H1 (cell line): ENCODE data around the gene ERP29. TPM values are rescaled to one million over a fixed set of nuclear protein-coding genes. Genes with fewer than 3 reads are reported as not detected.

Experiments
- CTCF ChIA-PET: fragments of 300-600 bp; sonication (Branson Sonifier 250); formaldehyde crosslinking; loops from one replicate; lab custom pipeline; 2021; ENCODE audit not compliant: partially characterized antibody; lab: Charles Lee
- POLR2A ChIA-PET: fragments of 300-600 bp; sonication (Branson Sonifier 250); formaldehyde crosslinking; loops from one replicate; lab custom pipeline; 2021; ENCODE audit warnings: inconsistent platforms; ENCODE audit not compliant: partially characterized antibody; lab: Charles Lee
- DNase-seq, 2 experiments: peaks; one replicate each; pipeline versions ENCODE4 v3.0.0 to v3.0.0-alpha.2; 2010 to 2022; ENCODE audit warnings: low spot score in 2 of 2, low read depth in 1 of 2, mixed read lengths in 1 of 2
- FAIRE-seq: peaks from 2 replicates; lab custom pipeline; 2011; peaks lifted over from hg19 to GRCh38; lab: Jason Lieb, UNC
- H2AFZ ChIP-seq: 2 replicates; pipeline ENCODE4 v1.8.1; 2012; ENCODE audit warnings: low read length, inconsistent platforms
- H2AK5ac ChIP-seq: 2 replicates; pipeline ENCODE4 v1.6.1; 2013; ENCODE audit warnings: low read depth, low read length
- H2BK120ac ChIP-seq: replicated peaks from 2 replicates; pipeline ENCODE3; 2013; ENCODE audit warnings: low read depth, low read length, inconsistent platforms
- H2BK12ac ChIP-seq: 2 replicates; pipeline ENCODE4 v1.6.1; 2013; ENCODE audit warnings: low read depth, low read length
- H2BK15ac ChIP-seq: 2 replicates; pipeline ENCODE4 v1.6.1; 2013; ENCODE audit warnings: low read length
- H2BK20ac ChIP-seq: 2 replicates; pipeline ENCODE4 v1.6.1; 2013; ENCODE audit warnings: low read length
- H2BK5ac ChIP-seq: 2 replicates; pipeline ENCODE4 v1.6.1; 2013; ENCODE audit warnings: low read depth, low read length
- H3K14ac ChIP-seq: 2 replicates; pipeline ENCODE4 v1.6.1; 2013; ENCODE audit warnings: inconsistent platforms; ENCODE audit not compliant: insufficient read length
- H3K18ac ChIP-seq: 2 replicates; pipeline ENCODE4 v1.6.1; 2013; ENCODE audit warnings: low read length; ENCODE audit errors: extremely low read depth
- H3K23ac ChIP-seq: 2 replicates; pipeline ENCODE4 v1.6.1; 2013; ENCODE audit warnings: inconsistent platforms; ENCODE audit not compliant: insufficient read length
- H3K23me2 ChIP-seq: 2 replicates; pipeline ENCODE4 v1.6.1; 2013; ENCODE audit warnings: low read depth, low read length
- H3K27ac ChIP-seq: 2 replicates; pipeline ENCODE4 v1.6.1; 2011; ENCODE audit warnings: low read depth, low read length, inconsistent platforms
- H3K27me3 ChIP-seq, 4 experiments: replicated peaks in 1 of 4; 1 replicate in 1 of 4; 2 replicates in 3 of 4; pipeline versions ENCODE4 v1.6.1 to v1.8.1; 2011 to 2013; ENCODE audit warnings: low read length in 3 of 4, mild to moderate bottlenecking in 3 of 4, inconsistent platforms in 2 of 4, mixed read lengths in 2 of 4, moderate library complexity in 1 of 4; ENCODE audit not compliant: control insufficient read depth in 3 of 4, insufficient read depth in 3 of 4; ENCODE audit errors: extremely low read depth in 1 of 4
- H3K36me3 ChIP-seq, 4 experiments: 2 replicates each; pipeline versions ENCODE4 v1.6.1 to v1.8.1; 2011 to 2013; ENCODE audit warnings: mild to moderate bottlenecking in 4 of 4, low read length in 3 of 4, moderate library complexity in 2 of 4, control low read depth in 1 of 4, inconsistent platforms in 1 of 4; ENCODE audit not compliant: insufficient read depth in 4 of 4, control insufficient read depth in 2 of 4
- H3K4ac ChIP-seq: replicated peaks from 2 replicates; pipeline ENCODE3; 2013; ENCODE audit warnings: low read length, low read depth, mixed read lengths, inconsistent platforms; ENCODE audit not compliant: insufficient read length
- H3K4me1 ChIP-seq, 4 experiments: replicated peaks in 1 of 4; 1 replicate in 1 of 4; 2 replicates in 3 of 4; pipeline versions ENCODE4 v1.6.1 to v1.8.1; 2011 to 2013; ENCODE audit warnings: low read length in 3 of 4, inconsistent platforms in 2 of 4, mixed read lengths in 1 of 4; ENCODE audit not compliant: insufficient read depth in 4 of 4, control insufficient read depth in 3 of 4
- H3K4me2 ChIP-seq, 2 experiments: 2 replicates each; pipeline versions ENCODE4 v1.6.1 to v1.8.1; 2011 to 2013; ENCODE audit warnings: low read depth in 2 of 2, low read length in 2 of 2, control low read depth in 1 of 2, inconsistent platforms in 1 of 2, mild to moderate bottlenecking in 1 of 2; ENCODE audit not compliant: insufficient read depth in 1 of 2
- H3K4me3 ChIP-seq, 4 experiments: fragments of 200-600, 300-600 bp in 1 of 4; sonication (generic), shearing (Covaris generic), sonication (Bioruptor Twin) in 1 of 4; 2 replicates each; pipeline versions ENCODE4 v1.5.1 to v1.8.1; 2011 to 2016; ENCODE audit warnings: low read length in 4 of 4, low read depth in 3 of 4, control low read depth in 2 of 4, inconsistent platforms in 2 of 4, mild to moderate bottlenecking in 2 of 4, mixed read lengths in 1 of 4, moderate library complexity in 1 of 4; ENCODE audit not compliant: insufficient read depth in 2 of 4; ENCODE audit errors: extremely low read depth in 1 of 4
- H3K56ac ChIP-seq: replicated peaks from 2 replicates; pipeline ENCODE3; 2013; ENCODE audit warnings: low read depth, mild to moderate bottlenecking, mixed read lengths, low read length, inconsistent platforms; ENCODE audit not compliant: insufficient read length
- H3K79me1 ChIP-seq: 2 replicates; pipeline ENCODE4 v1.6.1; 2013; ENCODE audit warnings: low read depth, low read length, control low read depth
- H3K79me2 ChIP-seq, 2 experiments: 2 replicates each; pipeline versions ENCODE4 v1.6.1 to v1.8.1; 2012 to 2013; ENCODE audit warnings: low read length in 2 of 2, mild to moderate bottlenecking in 2 of 2, inconsistent platforms in 1 of 2; ENCODE audit not compliant: insufficient read depth in 2 of 2, control insufficient read depth in 1 of 2
- H3K9ac ChIP-seq, 4 experiments: replicated peaks in 1 of 4; 1 replicate in 1 of 4; 2 replicates in 3 of 4; pipeline versions ENCODE4 v1.6.1 to v1.8.1; 2011 to 2013; ENCODE audit warnings: low read depth in 3 of 4, low read length in 3 of 4, control low read depth in 2 of 4, mild to moderate bottlenecking in 2 of 4, moderate library complexity in 2 of 4, inconsistent platforms in 1 of 4; ENCODE audit errors: extremely low read depth in 1 of 4
- H3K9me3 ChIP-seq, 2 experiments: 2 replicates each; pipeline versions ENCODE4 v1.6.1 to v1.8.1; 2012 to 2013; ENCODE audit warnings: mild to moderate bottlenecking in 2 of 2, moderate library complexity in 2 of 2, control low read depth in 1 of 2, inconsistent platforms in 1 of 2, low read depth in 1 of 2, low read length in 1 of 2, mixed read lengths in 1 of 2; ENCODE audit not compliant: insufficient read depth in 2 of 2
- H4K20me1 ChIP-seq, 2 experiments: replicated peaks in 1 of 2; 2 replicates each; pipeline versions ENCODE3 to v1.8.1; 2011 to 2013; ENCODE audit warnings: inconsistent platforms in 2 of 2, low read length in 2 of 2, mild to moderate bottlenecking in 1 of 2; ENCODE audit not compliant: insufficient read depth in 2 of 2, control insufficient read depth in 1 of 2
- H4K5ac ChIP-seq: 2 replicates; pipeline ENCODE4 v1.6.1; 2013; ENCODE audit warnings: low read length, low read depth, mixed read lengths, inconsistent platforms; ENCODE audit not compliant: insufficient read length
- H4K8ac ChIP-seq: 2 replicates; pipeline ENCODE4 v1.8.0; 2013; ENCODE audit warnings: mild to moderate bottlenecking, moderate library complexity, low read length, inconsistent platforms; ENCODE audit not compliant: insufficient read depth; ENCODE audit errors: extremely low read depth
- H4K91ac ChIP-seq: replicated peaks from 2 replicates; pipeline ENCODE3; 2013; ENCODE audit warnings: low read length, mixed read lengths, inconsistent platforms; ENCODE audit not compliant: insufficient read length
- JUND ChIP-seq: IDR thresholded peaks from 2 replicates; pipeline ENCODE4 v1.6.1; 2011; ENCODE audit warnings: mild to moderate bottlenecking, improper control_type of control experiment, low read length
- KDM5A ChIP-seq: fragments of 200-600 bp; IDR thresholded peaks from 2 replicates; pipeline ENCODE4 v1.7.1; 2012; ENCODE audit warnings: mild to moderate bottlenecking, low read length, inconsistent platforms, mixed read lengths
- NANOG ChIP-seq: IDR thresholded peaks from 2 replicates; pipeline ENCODE4 v1.6.1; 2011; ENCODE audit warnings: low read length, low read depth, mild to moderate bottlenecking, inconsistent platforms; ENCODE audit not compliant: insufficient read depth, poor library complexity, severe bottlenecking
- SP4 ChIP-seq: IDR thresholded peaks from 2 replicates; pipeline ENCODE4 v1.6.1; 2012; ENCODE audit warnings: low read length, inconsistent platforms
- SUZ12 ChIP-seq: fragments of 200-600 bp; sonication (generic); IDR thresholded peaks from 2 replicates; pipeline ENCODE4 v1.6.1; 2012; ENCODE audit warnings: mild to moderate bottlenecking, inconsistent platforms, low read length, moderate library complexity, mixed read lengths
- WGBS, 2 experiments: shearing (Covaris generic) in 1 of 2; methylation state at CpG; one replicate each; pipeline versions ENCODE4 v1.1.6 to v1.1.7; 2013 to 2015; ENCODE audit warnings: low lambda C conversion rate in 2 of 2, mixed read lengths in 2 of 2, inconsistent platforms in 1 of 2, low coverage in 1 of 2, missing lambda C conversion rate in 1 of 2; ENCODE audit not compliant: insufficient replicate concordance in 2 of 2, insufficient coverage in 1 of 2, insufficient read length in 1 of 2; ENCODE audit errors: extremely low coverage in 1 of 2, missing lambda C conversion rate in 1 of 2; 5-methylcytosine and 5-hydroxymethylcytosine counted together
- polyA plus RNA-seq, 7 experiments: library from polyadenylated mRNA; depleted of rRNA in 3 of 7; stranded (reverse) in 5 of 7; unstranded in 2 of 7; fragments of >200 nt in 5 of 7; fragments of 200-250 nt in 2 of 7; gene quantifications; 1 replicate in 5 of 7; 2 replicates in 1 of 7; 4 replicates in 1 of 7; pipeline versions ENCODE4 v1.2.1 to v1.2.3, GENCODE V29; 2011 to 2013; ENCODE audit warnings: missing spikeins in 2 of 7, mixed read lengths in 2 of 7
- total RNA-seq: library from RNA; stranded (reverse); fragmentation: NEBNext Ultra II Directional; extraction: Animal tissue kit (Norgen Biotek cat#: 25700); gene quantifications from 2 replicates; pipeline ENCODE4 v1.2.1, GENCODE V29; 2021
- TF ChIP-seq, protein P1 (sequence below): IDR thresholded peaks from 2 replicates; pipeline ENCODE4 v1.6.1; 2012; ENCODE audit warnings: inconsistent platforms

The ERP29 gene
- total and polyA plus RNA-seq, 2 of the 8 experiments (the other 6 are each of a cell fraction or from before 2014, with no cell fraction given), result 88.7 to 171 TPM

DNA sequence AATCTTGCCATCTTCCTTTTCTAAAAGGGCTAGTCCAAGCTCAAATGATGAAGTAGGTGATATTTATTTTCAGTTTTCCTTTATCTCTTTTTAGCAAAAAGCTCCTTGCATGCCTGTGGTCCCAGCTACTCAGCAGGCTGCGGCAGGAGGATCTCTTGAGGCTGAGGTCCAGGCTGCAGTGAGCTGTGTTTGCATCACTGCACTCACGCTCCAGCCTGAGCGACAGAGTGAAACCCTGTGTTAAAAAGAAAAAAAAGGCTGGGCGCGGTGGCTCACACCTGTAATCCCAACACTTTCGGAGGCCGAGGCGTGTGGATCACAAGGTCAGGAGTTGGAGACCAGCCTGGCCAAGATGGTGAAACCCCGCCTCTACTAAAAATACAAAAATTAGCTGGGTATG is 5.3 kb upstream of the ERP29 start:
- no peak overlapping the region for H3K4me3 ChIP-seq
- H4K5ac ChIP-seq, result no peak overlapping the region
- H3K4ac ChIP-seq, result no peak overlapping the region
- H2AFZ ChIP-seq, result no peak overlapping the region
- ChIA-PET CTCF (interaction anchor here (0.5 to 1.3 kb wide), 4 partner anchors 10 to 62 kb away, joined by 3 to 4 read pairs (median 3); no protein-coding TSS in a partner anchor), POLR2A (interaction anchor here (0.8 kb wide), 1 partner anchor 165 kb away, joined by 3 read pairs; no protein-coding TSS in a partner anchor)
- H2BK15ac ChIP-seq, result no peak overlapping the region
- TF ChIP-seq, protein P1, sequence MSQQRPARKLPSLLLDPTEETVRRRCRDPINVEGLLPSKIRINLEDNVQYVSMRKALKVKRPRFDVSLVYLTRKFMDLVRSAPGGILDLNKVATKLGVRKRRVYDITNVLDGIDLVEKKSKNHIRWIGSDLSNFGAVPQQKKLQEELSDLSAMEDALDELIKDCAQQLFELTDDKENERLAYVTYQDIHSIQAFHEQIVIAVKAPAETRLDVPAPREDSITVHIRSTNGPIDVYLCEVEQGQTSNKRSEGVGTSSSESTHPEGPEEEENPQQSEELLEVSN, result no peak
- TF ChIP-seq SP4 (no peak), KDM5A (no peak), NANOG (no peak), SUZ12 (no peak), JUND (no peak)
- no peak overlapping the region for H4K8ac ChIP-seq
- H4K91ac ChIP-seq, result no peak overlapping the region
- no peak overlapping the region for H2BK120ac ChIP-seq
- FAIRE-seq (no peak), DNase-seq (no peak)
- no peak overlapping the region for H2BK5ac ChIP-seq
- no peak overlapping the region for H3K56ac ChIP-seq
- no peak overlapping the region for H3K18ac ChIP-seq
- no peak overlapping the region for H3K9ac ChIP-seq
- no peaks in the 10 kb centered on the region for H4K20me1 ChIP-seq
- H3K79me2 ChIP-seq, result peaks cover 0 to 12% of the 10 kb centered on the region in 2 experiments; a peak in 2 of 4 replicates
- no peaks in the 10 kb centered on the region for H3K36me3 ChIP-seq
- H2BK20ac ChIP-seq, result no peak overlapping the region
- H3K14ac ChIP-seq, result no peak overlapping the region
- no peak overlapping the region for H3K23ac ChIP-seq
- H3K4me2 ChIP-seq, result no peak overlapping the region
- peaks cover 0 to 8% (median 3%) of the 10 kb centered on the region in 4 experiments for H3K4me1 ChIP-seq
- H3K79me1 ChIP-seq, result no peaks in the 10 kb centered on the region; the same call in 1 of the 2 replicates
- no peaks in the 10 kb centered on the region for H3K9me3 ChIP-seq
- H3K23me2 ChIP-seq, result peaks cover 6% of the 10 kb centered on the region
- H2AK5ac ChIP-seq, result no peak overlapping the region
- H2BK12ac ChIP-seq, result no peak overlapping the region
- H3K27ac ChIP-seq, result no peak overlapping the region
- WGBS, 2 experiments, result 89% methylated on average over 9 of the region's 9 CpGs; no CpG with 5 or more reads in 1 of the 2 experiments
- H3K27me3 ChIP-seq, result no peaks in the 10 kb centered on the region
